Neural progenitor cell (in vitro differentiated cells): Measurements from ENCODE around the gene ARMH3. TPM values are rescaled to one million over a fixed set of nuclear protein-coding genes. Genes with fewer than 3 reads are reported as not detected.

Experiments
- DNase-seq: peaks from one replicate; pipeline ENCODE4 v3.0.0-alpha.2; 2016; ENCODE audit warnings: low spot score
- H2AFZ ChIP-seq: fragments of 200-600 bp; sonication (generic); replicated peaks from 2 replicates; pipeline ENCODE4 v1.6.1; 2016; ENCODE audit warnings: antibody characterized with exemption
- H3F3A ChIP-seq: fragments of 200-600 bp; sonication (generic); 2 replicates; pipeline ENCODE4 v1.6.1; 2016; ENCODE audit warnings: antibody characterized with exemption, low read depth
- H3K27ac ChIP-seq: fragments of 200-600 bp; sonication (generic); 2 replicates; pipeline ENCODE4 v1.5.1; 2016; ENCODE audit warnings: mild to moderate bottlenecking
- H3K27me3 ChIP-seq: fragments of 200-600 bp; sonication (generic); 2 replicates; pipeline ENCODE4 v1.6.1; 2016; ENCODE audit warnings: mild to moderate bottlenecking, moderate library complexity
- H3K36me3 ChIP-seq: fragments of 200-600 bp; sonication (generic); 2 replicates; pipeline ENCODE4 v1.5.1; 2016
- H3K4me1 ChIP-seq: fragments of 200-600 bp; sonication (generic); 2 replicates; pipeline ENCODE4 v1.6.1; 2016; ENCODE audit warnings: mixed run types
- H3K4me2 ChIP-seq: fragments of 200-600 bp; sonication (generic); 2 replicates; pipeline ENCODE4 v1.6.1; 2016
- H3K4me3 ChIP-seq: fragments of 200-600 bp; sonication (generic); 2 replicates; pipeline ENCODE4 v1.5.1; 2016
- H3K79me2 ChIP-seq: fragments of 200-600 bp; sonication (generic); 2 replicates; pipeline ENCODE4 v1.6.1; 2016; ENCODE audit warnings: low read depth
- H3K9ac ChIP-seq: fragments of 200-600 bp; sonication (generic); 2 replicates; pipeline ENCODE4 v1.6.1; 2016
- H3K9me3 ChIP-seq: fragments of 200-600 bp; sonication (generic); 2 replicates; pipeline ENCODE4 v1.5.1; 2016; ENCODE audit warnings: low read depth
- H4K20me1 ChIP-seq: fragments of 200-600 bp; sonication (generic); 2 replicates; pipeline ENCODE4 v1.6.1; 2016; ENCODE audit warnings: low read depth
- H3K27ac Mint-ChIP-seq: 3 replicates; pipeline ENCODE4 v1.8.0; 2021; ENCODE audit warnings: mixed read lengths
- H3K27me3 Mint-ChIP-seq: 2 replicates; pipeline ENCODE4 v1.8.0; 2022; ENCODE audit warnings: low read depth, mild to moderate bottlenecking, inconsistent platforms, moderate library complexity, mixed read lengths; ENCODE audit not compliant: insufficient read depth
- H3K36me3 Mint-ChIP-seq: 3 replicates; pipeline ENCODE4 v1.8.0; 2021; ENCODE audit warnings: mixed read lengths
- H3K4me1 Mint-ChIP-seq: 3 replicates; pipeline ENCODE4 v1.8.0; 2021; ENCODE audit warnings: mixed read lengths
- H3K4me3 Mint-ChIP-seq: 3 replicates; pipeline ENCODE4 v1.8.0; 2021; ENCODE audit warnings: mild to moderate bottlenecking, moderate library complexity, mixed read lengths
- H3K9me3 Mint-ChIP-seq: 3 replicates; pipeline ENCODE4 v1.8.0; 2020; ENCODE audit warnings: mixed read lengths
- EZH2 ChIP-seq: fragments of 200-600 bp; sonication (generic); IDR thresholded peaks from 2 replicates; pipeline ENCODE4 v1.6.1; 2017; ENCODE audit warnings: antibody characterized with exemption, mild to moderate bottlenecking, moderate library complexity
- EZH2phosphoT487 ChIP-seq: fragments of 200-600 bp; sonication (generic); IDR thresholded peaks from 2 replicates; pipeline ENCODE4 v1.6.1; 2017; ENCODE audit warnings: antibody characterized with exemption
- total RNA-seq: library from RNA; depleted of rRNA; stranded (reverse); fragments of >200 nt; gene quantifications from 2 replicates; pipeline ENCODE4 v1.2.3, GENCODE V29; 2015; ENCODE audit warnings: low replicate concordance
- TF ChIP-seq, protein P1 (sequence below): fragments of 200-600 bp; sonication (generic); IDR thresholded peaks from 2 replicates; pipeline ENCODE4 v1.5.1; 2017; ENCODE audit warnings: antibody characterized with exemption, mild to moderate bottlenecking

Gene ARMH3
- total RNA-seq, 1 donor from 2014 or later, result 14.5 TPM

DNA sequence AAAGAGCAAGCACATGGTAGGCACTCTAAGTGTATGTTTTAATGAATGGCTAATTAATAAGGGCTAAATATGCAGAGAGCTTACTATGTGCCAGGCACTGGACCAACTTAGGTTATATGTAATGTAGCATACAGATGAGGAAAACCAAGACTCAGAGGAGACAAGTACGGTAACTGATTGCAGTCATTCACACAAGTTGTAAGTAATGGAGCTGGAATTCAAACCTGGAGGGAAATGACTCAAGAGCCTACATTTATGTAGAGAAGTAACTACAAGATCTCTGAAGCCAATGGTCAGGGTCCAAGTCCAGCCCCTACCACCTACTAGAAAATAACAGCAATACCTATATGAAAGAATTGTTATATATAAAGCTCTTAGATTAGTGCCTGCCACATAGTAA, 115.1 kb downstream of the ARMH3 start:
- Histone ChIP-seq H3K27ac (no peak overlapping the region), H3K36me3 (no peaks in the 10 kb centered on the region), H3K79me2 (no peaks in the 10 kb centered on the region), H2AFZ (no peak overlapping the region), H3K9me3 (no peaks in the 10 kb centered on the region), H3F3A (peaks cover under 1% of the 10 kb centered on the region), H3K9ac (no peak overlapping the region), H3K4me2 (no peak overlapping the region), H4K20me1 (no peaks in the 10 kb centered on the region), H3K27me3 (no peaks in the 10 kb centered on the region), H3K4me1 (no peaks in the 10 kb centered on the region), H3K4me3 (no peak overlapping the region)
- Mint-ChIP-seq H3K9me3 (no peaks in the 10 kb centered on the region), H3K4me1 (no peaks in the 10 kb centered on the region), H3K27me3 (no peaks in the 10 kb centered on the region), H3K4me3 (no peak overlapping the region), H3K36me3 (peaks cover 7% of the 10 kb centered on the region), H3K27ac (no peak overlapping the region)
- TF ChIP-seq EZH2 (no peak), EZH2phosphoT487 (no peak)
- TF ChIP-seq, protein P1, sequence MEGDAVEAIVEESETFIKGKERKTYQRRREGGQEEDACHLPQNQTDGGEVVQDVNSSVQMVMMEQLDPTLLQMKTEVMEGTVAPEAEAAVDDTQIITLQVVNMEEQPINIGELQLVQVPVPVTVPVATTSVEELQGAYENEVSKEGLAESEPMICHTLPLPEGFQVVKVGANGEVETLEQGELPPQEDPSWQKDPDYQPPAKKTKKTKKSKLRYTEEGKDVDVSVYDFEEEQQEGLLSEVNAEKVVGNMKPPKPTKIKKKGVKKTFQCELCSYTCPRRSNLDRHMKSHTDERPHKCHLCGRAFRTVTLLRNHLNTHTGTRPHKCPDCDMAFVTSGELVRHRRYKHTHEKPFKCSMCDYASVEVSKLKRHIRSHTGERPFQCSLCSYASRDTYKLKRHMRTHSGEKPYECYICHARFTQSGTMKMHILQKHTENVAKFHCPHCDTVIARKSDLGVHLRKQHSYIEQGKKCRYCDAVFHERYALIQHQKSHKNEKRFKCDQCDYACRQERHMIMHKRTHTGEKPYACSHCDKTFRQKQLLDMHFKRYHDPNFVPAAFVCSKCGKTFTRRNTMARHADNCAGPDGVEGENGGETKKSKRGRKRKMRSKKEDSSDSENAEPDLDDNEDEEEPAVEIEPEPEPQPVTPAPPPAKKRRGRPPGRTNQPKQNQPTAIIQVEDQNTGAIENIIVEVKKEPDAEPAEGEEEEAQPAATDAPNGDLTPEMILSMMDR, result no peak
- no peak for DNase-seq

DNA sequence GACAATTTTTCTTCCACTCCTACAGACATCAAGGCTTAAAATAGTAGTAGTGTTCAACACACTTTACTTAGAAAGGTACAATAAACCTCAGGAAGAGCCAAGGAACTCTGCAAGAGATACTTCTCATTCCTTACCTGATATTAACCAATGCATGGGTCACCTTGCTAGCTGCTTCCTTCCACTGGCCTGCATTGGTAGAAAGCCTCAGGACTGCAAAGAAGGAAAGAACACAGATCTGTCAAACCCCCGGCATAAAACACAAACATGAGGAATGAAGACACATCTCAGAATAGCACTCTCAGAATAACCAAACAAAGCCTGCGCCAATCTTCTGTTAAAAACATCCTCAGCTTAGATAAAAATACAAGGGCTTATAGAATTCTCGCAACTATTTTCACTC, 116.2 kb downstream of the ARMH3 start:
- Mint-ChIP-seq H3K27ac (no peak overlapping the region), H3K9me3 (no peaks in the 10 kb centered on the region), H3K4me3 (no peak overlapping the region), H3K4me1 (peaks cover 6% of the 10 kb centered on the region), H3K36me3 (peaks cover 7% of the 10 kb centered on the region), H3K27me3 (no peaks in the 10 kb centered on the region)
- no peaks in the 10 kb centered on the region for H3K27me3 ChIP-seq
- H3K36me3 ChIP-seq, result no peaks in the 10 kb centered on the region
- H3K4me2 ChIP-seq, result no peak overlapping the region
- H3F3A ChIP-seq, result peaks cover 3% of the 10 kb centered on the region
- H4K20me1 ChIP-seq, result no peaks in the 10 kb centered on the region
- peaks cover 11% of the 10 kb centered on the region for H3K4me1 ChIP-seq
- no peak overlapping the region for H3K27ac ChIP-seq
- H2AFZ ChIP-seq, result no peak overlapping the region
- TF ChIP-seq EZH2 (no peak), EZH2phosphoT487 (no peak)
- TF ChIP-seq, protein P1, result no peak
- H3K9me3 ChIP-seq, result no peaks in the 10 kb centered on the region
- H3K4me3 ChIP-seq, result no peak overlapping the region
- H3K79me2 ChIP-seq, result no peaks in the 10 kb centered on the region
- H3K9ac ChIP-seq, result no peak overlapping the region
- no peak for DNase-seq

DNA sequence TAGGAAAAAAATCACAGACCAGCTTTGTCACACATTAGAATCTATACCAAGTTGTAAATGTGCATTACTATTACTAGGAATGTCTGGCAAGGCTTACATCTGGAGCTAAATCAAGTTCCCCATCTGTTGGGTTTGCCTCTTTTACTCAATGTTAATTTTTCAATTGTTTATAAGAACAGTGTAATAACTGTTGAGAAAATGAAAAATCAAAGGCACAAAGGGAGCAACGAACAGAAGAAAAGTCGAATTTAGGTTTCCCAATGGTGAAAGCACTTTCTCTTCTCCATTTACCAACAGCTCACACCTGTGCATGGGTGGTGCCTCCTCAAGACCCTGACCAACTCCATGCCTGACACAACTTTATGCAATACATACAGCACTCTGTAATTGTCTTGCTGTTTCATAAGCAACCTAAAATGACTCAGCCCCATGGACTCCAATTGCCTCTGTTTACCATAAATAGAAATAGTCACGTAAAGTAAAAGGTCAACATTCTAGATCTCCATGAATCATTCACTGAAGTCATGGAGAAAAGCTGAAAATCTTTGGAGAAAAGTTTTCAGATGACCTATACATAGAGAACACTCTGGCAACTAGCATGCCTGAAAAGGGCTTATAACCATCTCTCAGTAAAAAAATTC, 116.8 kb downstream of the ARMH3 start:
- peaks cover 7% of the 10 kb centered on the region for H3K4me1 Mint-ChIP-seq
- H3K79me2 ChIP-seq, result no peaks in the 10 kb centered on the region
- H3K9me3 Mint-ChIP-seq, result no peaks in the 10 kb centered on the region
- H3K27ac Mint-ChIP-seq, result no peak overlapping the region
- no peak overlapping the region for H3K4me3 Mint-ChIP-seq
- no peaks in the 10 kb centered on the region for H3K27me3 Mint-ChIP-seq
- no peaks in the 10 kb centered on the region for H3K9me3 ChIP-seq
- no peaks in the 10 kb centered on the region for H3K36me3 ChIP-seq
- H4K20me1 ChIP-seq, result no peaks in the 10 kb centered on the region
- no peak overlapping the region for H3K4me2 ChIP-seq
- H3K9ac ChIP-seq, result no peak overlapping the region
- peaks cover 3% of the 10 kb centered on the region for H3F3A ChIP-seq
- peaks cover 7% of the 10 kb centered on the region for H3K36me3 Mint-ChIP-seq
- H3K4me1 ChIP-seq, result peaks cover 17% of the 10 kb centered on the region
- H3K27ac ChIP-seq, result no peak overlapping the region
- DNase-seq, result no peak
- H3K4me3 ChIP-seq, result no peak overlapping the region
- TF ChIP-seq EZH2, result no peak
- no peak for TF ChIP-seq EZH2phosphoT487
- TF ChIP-seq, protein P1, result no peak
- no peak overlapping the region for H2AFZ ChIP-seq
- no peaks in the 10 kb centered on the region for H3K27me3 ChIP-seq
